ENCODE results near the gene SHB.

SHB gene

GRCh38 chr9:37963936-37964739, 104.9 kb downstream of the SHB start:
- peak; percentile 92 for DNase-seq (ENCODE audit: low read depth)
- TF ChIP-seq CTCF (IDR thresholded peaks at IDR 0.05; ENCODE audit: low read depth, low read length, missing control alignments), result no peak
- in situ Hi-C loops (cut with HindIII; ENCODE audit: low sequenced_read_pairs), result loop anchor here (10.0 kb wide), 1 partner anchor 101 kb away; the partner anchor contains the start of gene SHB
- H3K4me3 ChIP-seq (ENCODE audit: low read depth, low read length), result no peak overlapping the region

- in situ Hi-C loops (cut with HindIII; ENCODE audit: low sequenced_read_pairs), result loop anchor here (10.0 kb wide), 1 partner anchor 103 kb away; the partner anchor contains the start of gene SHB
- H3K4me3 ChIP-seq (ENCODE audit: low read depth, low read length), result no peak overlapping the region
- DNase-seq (ENCODE audit: low read depth), result no peak
- no peak for TF ChIP-seq CTCF (IDR thresholded peaks at IDR 0.05; ENCODE audit: low read depth, low read length, missing control alignments)
Measured at GRCh38 chr9:37961351-37961750, 107.7 kb downstream of the SHB start.

- in situ Hi-C loops (cut with HindIII; ENCODE audit: low sequenced_read_pairs), result loop anchor here (10.0 kb wide), 1 partner anchor 104 kb away; the partner anchor contains the start of gene SHB
- TF ChIP-seq CTCF (IDR thresholded peaks at IDR 0.05; ENCODE audit: low read depth, low read length, missing control alignments), result no peak
- no peak overlapping the region for H3K4me3 ChIP-seq (ENCODE audit: low read depth, low read length)
- DNase-seq (ENCODE audit: low read depth), result no peak
Measured at GRCh38 chr9:37960631-37961030, 108.4 kb downstream of the SHB start.

- DNase-seq (ENCODE audit: low read depth), result no peak
- no peak overlapping the region for H3K4me3 ChIP-seq (ENCODE audit: low read depth, low read length)
- in situ Hi-C loops (cut with HindIII; ENCODE audit: low sequenced_read_pairs), result loop anchor here (10.0 kb wide), 1 partner anchor 105 kb away; the partner anchor contains the start of gene SHB
- no peak for TF ChIP-seq CTCF (IDR thresholded peaks at IDR 0.05; ENCODE audit: low read depth, low read length, missing control alignments)
Measured at GRCh38 chr9:37959976-37960375, 109.1 kb downstream of the SHB start.

GRCh38 chr9:37958154-37958553, 110.9 kb downstream of the SHB start:
- TF ChIP-seq CTCF (IDR thresholded peaks at IDR 0.05; ENCODE audit: low read depth, low read length, missing control alignments), result no peak
- DNase-seq (ENCODE audit: low read depth), result no peak
- no peak overlapping the region for H3K4me3 ChIP-seq (ENCODE audit: low read depth, low read length)
- in situ Hi-C loops (cut with HindIII; ENCODE audit: low sequenced_read_pairs), result no loop called here

GRCh38 chr9:37957664-37957953, 111.4 kb downstream of the SHB start:
- DNase-seq (ENCODE audit: low read depth), result no peak
- TF ChIP-seq CTCF (IDR thresholded peaks at IDR 0.05; ENCODE audit: low read depth, low read length, missing control alignments), result no peak
- no peak overlapping the region for H3K4me3 ChIP-seq (ENCODE audit: low read depth, low read length)
- in situ Hi-C loops (cut with HindIII; ENCODE audit: low sequenced_read_pairs), result no loop called here
